GM18868 (cell line): ENCODE measurements around the gene MAPKAP1.

Source experiments
- ATAC-seq: cut with Tn5 transposase; IDR thresholded peaks from one replicate; pipeline ENCODE4 v1.9.1; 2021; ENCODE audit warnings: mild to moderate bottlenecking, moderate library complexity; ENCODE audit not compliant: unreplicated experiment

MAPKAP1 gene

GRCh38 chr9:125679597-125680189, 27.3 kb downstream of the MAPKAP1 start:
- no peak for ATAC-seq

GRCh38 chr9:125674981-125675973, 31.7 kb downstream of the MAPKAP1 start:
- no peak for ATAC-seq

- ATAC-seq = no peak
Measured at GRCh38 chr9:125672876-125673275, 34.1 kb downstream of the MAPKAP1 start.

GRCh38 chr9:125663127-125663526, 43.9 kb downstream of the MAPKAP1 start:
- no peak for ATAC-seq

- ATAC-seq = no peak
Measured at GRCh38 chr9:125660557-125660956, 46.5 kb downstream of the MAPKAP1 start.

- ATAC-seq = peak; percentile 63
Measured at GRCh38 chr9:125659954-125660353, 47.1 kb downstream of the MAPKAP1 start.

GRCh38 chr9:125659201-125659840, 47.7 kb downstream of the MAPKAP1 start:
- no peak for ATAC-seq

- ATAC-seq = no peak
Measured at GRCh38 chr9:125656560-125656959, 50.4 kb downstream of the MAPKAP1 start.

- no peak for ATAC-seq
Measured at GRCh38 chr9:125655691-125656410, 51.2 kb downstream of the MAPKAP1 start.

GRCh38 chr9:125655066-125655633, 51.9 kb downstream of the MAPKAP1 start:
- no peak for ATAC-seq

- ATAC-seq = no peak
Measured at GRCh38 chr9:125654121-125654520, 52.9 kb downstream of the MAPKAP1 start.

GRCh38 chr9:125653325-125653724, 53.7 kb downstream of the MAPKAP1 start:
- no peak for ATAC-seq

- ATAC-seq = no peak
Measured at GRCh38 chr9:125652759-125653158, 54.2 kb downstream of the MAPKAP1 start.

GRCh38 chr9:125652233-125652594, 54.8 kb downstream of the MAPKAP1 start:
- ATAC-seq = no peak

- ATAC-seq = no peak
Measured at GRCh38 chr9:125651576-125652232, 55.3 kb downstream of the MAPKAP1 start.

GRCh38 chr9:125650271-125650737, 56.7 kb downstream of the MAPKAP1 start:
- peak; percentile 89 for ATAC-seq

GRCh38 chr9:125649826-125650225, 57.2 kb downstream of the MAPKAP1 start:
- ATAC-seq = no peak

- ATAC-seq = no peak
Measured at GRCh38 chr9:125649315-125649714, 57.7 kb downstream of the MAPKAP1 start.

- ATAC-seq = no peak
Measured at GRCh38 chr9:125648294-125648693, 58.7 kb downstream of the MAPKAP1 start.

- ATAC-seq = no peak
Measured at GRCh38 chr9:125646621-125647100, 60.3 kb downstream of the MAPKAP1 start.
